Activated T-helper 1 cell treated with anti-CD3 and anti-CD28 coated beads, Interleukin-2, amount 50 U/mL, for 16 hours (primary cell): Measurements from ENCODE around the gene CETN1.

ENCODE experiments used
- DNase-seq, 2 donors: peaks; one replicate each; pipeline ENCODE4 v3.0.0-alpha.2; 2020; ENCODE audit warnings: low read depth in 1 of 2, low spot score in 1 of 2

CETN1 gene

GRCh38 chr18:580154-580553 lies at the start of gene CETN1:
TSS of gene CETN1 (plus strand) at chr18:580380. CDS start at chr18:580409, 29 bp downstream.
- DNase-seq, result no peak

DNA sequence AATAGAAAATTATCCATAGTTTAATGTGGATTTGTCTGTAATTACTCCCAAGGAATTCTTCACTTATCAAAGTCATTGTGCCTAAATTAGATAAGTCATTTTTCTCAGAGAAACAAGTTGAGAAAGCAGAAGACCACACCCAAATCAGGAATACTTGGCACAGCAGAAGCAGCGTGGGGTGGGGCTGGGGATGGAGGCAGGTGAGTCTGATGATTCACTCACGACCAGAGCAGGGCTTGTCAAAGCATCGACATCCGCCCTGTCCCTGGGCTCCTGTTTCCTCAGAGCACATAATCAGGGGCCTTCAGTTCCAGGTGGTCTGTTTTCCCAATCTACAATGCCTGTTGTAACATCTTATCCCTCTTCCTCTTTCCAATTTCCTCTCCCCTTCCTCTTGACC lies 48.2 kb upstream of the CETN1 start:
- no peak for DNase-seq

- no peak for DNase-seq
Observed at GRCh38 chr18:532632-533031, 47.5 kb upstream of the CETN1 start.

DNA sequence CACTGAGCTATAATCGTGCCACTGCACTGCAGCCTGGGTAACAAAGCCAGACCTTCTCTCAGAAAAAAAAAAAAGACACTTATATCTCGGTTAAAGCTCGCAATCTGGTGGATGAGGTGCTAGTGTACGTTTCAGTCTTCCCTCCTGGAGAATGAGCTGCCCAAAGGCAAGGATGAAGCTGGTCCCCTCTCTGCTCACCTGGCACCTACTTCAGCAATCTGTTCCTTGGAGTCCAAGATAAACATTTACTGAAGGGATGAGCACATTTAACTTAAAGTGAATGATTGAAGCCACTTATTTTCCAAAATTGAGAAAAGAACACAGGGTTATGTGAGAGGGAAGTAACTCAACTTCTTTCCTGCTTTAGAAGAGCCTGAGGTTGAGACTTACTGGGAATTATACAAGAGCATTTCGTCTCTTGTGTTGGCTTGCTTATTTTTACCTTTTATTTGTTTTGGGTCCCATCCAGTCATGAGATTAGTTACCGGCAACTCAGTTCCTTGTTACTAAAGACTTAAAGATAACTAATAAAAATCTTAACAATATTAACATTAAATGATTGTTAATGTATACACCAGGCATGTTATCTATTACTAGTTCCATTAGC lies 46.1 kb upstream of the CETN1 start:
- no peak for DNase-seq

DNA sequence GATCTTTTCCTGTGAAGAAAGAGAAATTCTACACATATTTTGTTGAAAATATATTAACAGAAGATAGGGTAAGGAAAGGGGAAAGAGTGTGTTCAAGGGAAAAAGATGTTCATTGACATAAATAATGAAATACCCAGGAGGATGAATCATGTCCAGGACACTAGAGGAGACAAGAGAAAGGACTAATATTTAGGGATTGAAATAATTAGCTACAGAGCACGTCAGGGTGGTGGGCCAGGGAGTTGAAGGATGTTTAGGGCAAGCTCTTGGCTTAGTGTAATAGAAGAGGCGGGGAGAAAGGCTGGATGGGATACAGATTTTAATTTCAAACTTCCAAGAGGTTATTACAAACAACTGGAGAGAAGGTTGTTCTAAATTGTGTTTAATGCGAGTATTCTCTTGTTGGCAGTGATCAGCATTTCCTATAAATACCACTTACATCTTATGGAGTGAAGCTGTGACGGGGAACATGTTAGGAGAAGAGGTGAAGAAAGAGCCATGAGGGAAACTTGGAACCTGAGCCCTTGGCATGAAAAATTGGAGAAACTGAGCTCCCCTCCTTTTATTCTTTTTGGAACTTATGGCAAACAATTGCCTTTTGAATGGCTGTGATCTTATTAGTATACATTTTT lies 36.6 kb upstream of the CETN1 start:
- DNase-seq, result no peak

- no peak for DNase-seq
Observed at GRCh38 chr18:549967-550366, 30.2 kb upstream of the CETN1 start.

- DNase-seq, result no peak
Observed at GRCh38 chr18:551404-552061, 28.6 kb upstream of the CETN1 start.

GRCh38 chr18:555705-556457 lies 24.3 kb upstream of the CETN1 start:
- DNase-seq, result no peak

DNA sequence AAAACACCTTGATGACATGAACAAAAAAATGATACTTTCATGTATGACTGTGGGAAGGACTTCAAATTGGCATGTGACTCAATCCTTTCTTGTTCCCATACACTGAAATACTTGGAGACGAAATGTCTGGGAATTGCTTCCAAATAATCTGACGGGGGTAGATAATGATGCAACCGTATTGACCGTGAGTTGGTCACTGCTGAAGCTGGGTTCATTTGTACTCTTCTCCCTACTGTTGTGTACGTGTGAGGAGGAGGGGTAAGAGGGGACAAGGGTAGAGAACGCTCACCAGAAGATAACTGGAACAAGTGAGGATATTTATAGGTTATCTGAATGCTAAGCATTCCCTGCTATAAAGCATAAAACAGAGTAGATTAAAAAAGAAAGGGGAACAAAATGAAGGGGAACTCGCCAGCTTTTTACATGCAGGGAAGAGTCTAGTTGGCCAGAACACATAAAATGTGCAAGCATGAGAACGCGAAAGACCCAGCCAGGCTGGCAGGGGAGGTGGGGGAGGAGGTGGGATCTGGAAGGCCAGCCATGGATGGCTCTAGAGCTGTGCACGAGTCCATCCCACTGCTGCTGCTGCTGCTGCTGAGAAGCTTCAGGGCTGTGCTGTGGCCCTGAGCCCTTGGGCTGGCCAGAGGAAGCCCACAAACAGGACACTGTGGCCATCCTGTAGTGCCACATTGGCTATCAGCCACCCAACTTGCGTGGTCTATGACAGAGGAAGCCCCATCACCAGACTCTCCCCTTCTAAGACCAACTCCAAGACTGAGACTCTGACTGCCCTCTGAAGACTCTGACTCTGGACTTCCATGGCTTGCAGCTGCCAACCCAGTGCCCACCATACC lies 15.2 kb upstream of the CETN1 start:
- no peak for DNase-seq

DNA sequence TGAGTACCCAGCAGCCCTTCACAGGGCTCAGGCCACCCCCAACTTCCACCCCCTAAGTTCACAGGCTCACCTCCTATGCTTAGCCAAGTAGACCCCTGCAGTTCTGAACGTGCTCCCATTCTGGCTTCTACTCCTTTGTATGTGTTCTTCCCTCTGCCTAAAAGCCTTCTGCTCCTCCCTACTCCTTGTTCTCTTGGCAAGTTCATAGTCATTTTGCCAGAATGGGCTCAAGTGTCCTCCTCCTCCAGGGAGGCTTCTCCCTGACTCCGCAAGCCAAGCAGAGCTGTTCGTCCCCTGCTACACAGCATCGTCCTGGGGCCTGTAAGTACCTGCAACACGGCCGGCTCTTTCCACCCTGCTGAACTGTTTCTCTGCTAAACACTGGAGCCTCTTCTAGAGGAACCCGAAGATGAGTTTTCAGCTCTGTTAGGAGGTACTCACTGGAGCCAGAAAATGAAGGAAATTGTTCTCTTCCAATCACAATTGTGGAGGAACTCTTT lies 14.6 kb upstream of the CETN1 start:
- DNase-seq, result no peak

- no peak for DNase-seq
Observed at GRCh38 chr18:567122-567521, 13.1 kb upstream of the CETN1 start.

DNA sequence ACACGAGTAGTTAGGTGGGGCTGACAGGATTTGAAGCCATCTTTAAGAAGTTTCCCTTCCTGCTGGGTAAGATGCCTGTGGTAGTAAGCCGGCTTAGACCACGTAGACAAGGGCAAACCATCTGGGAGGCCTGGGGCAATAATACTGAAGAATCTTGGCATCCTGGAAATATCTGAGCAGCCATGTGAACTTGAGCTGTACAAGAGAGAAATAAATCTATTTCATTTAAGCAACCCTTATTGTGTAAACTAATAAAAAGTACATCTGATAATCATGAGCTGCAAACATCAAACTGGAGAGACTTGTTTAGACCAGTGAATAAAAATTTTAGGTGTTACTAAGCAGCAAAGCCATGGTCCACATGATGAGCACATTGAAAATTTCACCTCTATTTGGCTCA lies 11.4 kb upstream of the CETN1 start:
- no peak for DNase-seq

- no peak for DNase-seq
Observed at GRCh38 chr18:570256-570655, 9.9 kb upstream of the CETN1 start.

DNA sequence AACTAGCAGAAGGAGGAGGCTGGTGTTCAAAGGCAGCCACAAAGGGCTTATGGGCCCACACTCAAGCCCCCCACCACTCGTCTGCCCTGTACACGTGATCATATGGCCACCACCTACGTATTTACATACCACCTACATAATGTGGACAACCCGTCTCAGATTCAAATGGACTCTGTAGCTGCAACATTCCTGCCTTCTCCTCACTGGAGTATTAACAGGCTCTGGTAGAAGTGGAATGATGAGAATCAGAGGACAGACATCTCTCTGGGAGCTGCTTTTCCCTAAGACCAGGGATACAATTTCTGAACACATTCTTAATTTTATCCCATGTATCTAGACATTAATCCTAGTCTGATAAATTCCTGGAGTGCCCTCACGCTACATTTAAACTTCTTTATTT lies 9.5 kb upstream of the CETN1 start:
- no peak for DNase-seq

DNA sequence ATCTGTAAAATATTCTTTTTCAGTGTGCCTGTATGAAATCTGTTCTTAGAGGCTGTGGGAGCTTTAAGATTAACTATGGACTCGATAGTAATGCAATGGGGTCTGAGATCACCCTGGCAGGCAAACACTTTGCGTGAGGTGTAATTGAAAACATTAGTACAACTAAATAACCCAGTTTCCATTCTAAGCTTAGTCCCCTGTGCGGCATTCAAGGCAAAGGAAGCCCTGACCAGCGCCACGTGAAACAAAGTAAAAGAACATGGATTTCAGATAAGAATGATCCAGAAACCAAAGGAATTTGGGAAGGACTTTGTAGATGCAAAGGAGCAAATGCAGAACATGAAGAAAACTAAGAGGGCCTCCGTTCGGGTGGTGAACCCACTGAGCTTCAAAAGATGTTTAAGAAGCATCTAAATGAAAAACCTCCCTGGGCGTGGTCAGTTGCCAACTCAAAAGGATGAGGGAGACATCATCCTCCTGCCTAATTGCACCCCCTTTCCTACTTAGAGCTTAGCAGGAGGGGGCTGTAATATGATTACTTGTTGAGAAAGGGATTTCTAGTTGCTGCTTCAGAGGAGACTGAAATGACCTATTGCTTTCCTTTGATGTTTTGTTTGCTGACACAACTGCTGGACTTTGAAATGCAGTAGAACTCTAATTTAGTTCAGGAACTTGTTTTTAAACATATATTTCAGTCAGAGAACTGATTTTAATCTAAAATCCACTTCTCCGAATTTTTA lies 7.9 kb upstream of the CETN1 start:
- DNase-seq, result no peak

DNA sequence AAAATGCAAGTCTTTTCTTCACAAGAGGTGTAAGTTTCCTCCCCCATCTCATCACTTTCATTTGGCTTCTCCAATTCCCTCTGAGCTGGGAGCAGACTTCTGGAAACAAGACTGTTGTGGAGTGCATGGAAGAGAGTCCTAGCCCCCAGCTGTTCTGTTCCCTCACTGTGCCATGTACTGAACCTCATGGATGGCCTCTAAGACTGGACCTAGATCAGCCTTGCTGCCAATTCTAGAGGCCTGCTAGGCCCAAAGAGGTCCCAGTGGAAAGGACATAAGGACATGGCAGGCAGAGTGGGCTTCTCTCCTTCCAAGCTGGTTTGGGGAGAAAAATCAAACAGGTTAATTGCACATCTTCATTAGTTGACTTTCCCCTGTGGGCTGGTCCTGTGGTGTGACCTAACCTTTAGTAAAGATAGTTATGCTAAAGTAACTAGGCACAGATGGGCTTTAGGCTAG lies 7.3 kb upstream of the CETN1 start:
- DNase-seq, result no peak

GRCh38 chr18:573385-573784 lies 6.8 kb upstream of the CETN1 start:
- DNase-seq, result no peak

- DNase-seq, result no peak
Observed at GRCh38 chr18:574149-574860, 5.9 kb upstream of the CETN1 start.

- DNase-seq, result no peak
Observed at GRCh38 chr18:574865-575645, 5.1 kb upstream of the CETN1 start.
